NCI-H2081 treated with DMSO at 0.1 percent for 48 hours (cell line): ENCODE data around the gene FBN1.

ENCODE experiments used
- DNase-seq: peaks from one replicate; lab custom pipeline; 2025; lab: John Stamatoyannopoulos, UW

The FBN1 gene

GRCh38 chr15:48514103-48514816 lies 131.2 kb downstream of the FBN1 start:
- DNase-seq = no peak

- no peak for DNase-seq
Measured at GRCh38 chr15:48510976-48511375, 134.5 kb downstream of the FBN1 start.

GRCh38 chr15:48507416-48508065 lies 138.0 kb downstream of the FBN1 start:
- no peak for DNase-seq

GRCh38 chr15:48505067-48505466 lies 140.4 kb downstream of the FBN1 start:
- no peak for DNase-seq

- no peak for DNase-seq
Measured at GRCh38 chr15:48501208-48501607, 144.3 kb downstream of the FBN1 start.

GRCh38 chr15:48500595-48500994 lies 144.9 kb downstream of the FBN1 start:
- no peak for DNase-seq

- no peak for DNase-seq
Measured at GRCh38 chr15:48499978-48500377, 145.5 kb downstream of the FBN1 start.

- no peak for DNase-seq
Measured at GRCh38 chr15:48498828-48499227, 146.7 kb downstream of the FBN1 start.

GRCh38 chr15:48494631-48495030 lies 150.9 kb downstream of the FBN1 start:
- DNase-seq = no peak

- DNase-seq = no peak
Measured at GRCh38 chr15:48493763-48494225, 151.7 kb downstream of the FBN1 start.

- DNase-seq = no peak
Measured at GRCh38 chr15:48493084-48493762, 152.3 kb downstream of the FBN1 start.

GRCh38 chr15:48486228-48486627 lies 159.3 kb downstream of the FBN1 start:
- DNase-seq = no peak

GRCh38 chr15:48481802-48482201 lies 163.7 kb downstream of the FBN1 start:
- no peak for DNase-seq

GRCh38 chr15:48479751-48480150 lies 165.8 kb downstream of the FBN1 start:
- no peak for DNase-seq

GRCh38 chr15:48478581-48478980 lies 166.9 kb downstream of the FBN1 start:
- no peak for DNase-seq

GRCh38 chr15:48477795-48478360 lies 167.6 kb downstream of the FBN1 start:
- no peak for DNase-seq

- DNase-seq = no peak
Measured at GRCh38 chr15:48475600-48476395, 169.7 kb downstream of the FBN1 start.

GRCh38 chr15:48473667-48474066 lies 171.8 kb downstream of the FBN1 start:
- no peak for DNase-seq

- no peak for DNase-seq
Measured at GRCh38 chr15:48472756-48473155, 172.8 kb downstream of the FBN1 start.

GRCh38 chr15:48471073-48471472 lies 174.4 kb downstream of the FBN1 start:
- DNase-seq = no peak

GRCh38 chr15:48470096-48470495 lies 175.4 kb downstream of the FBN1 start:
- DNase-seq = no peak

GRCh38 chr15:48469681-48470080 lies 175.8 kb downstream of the FBN1 start:
- no peak for DNase-seq
